GM23338 (cell line): ENCODE results near the gene TRPM3. TPM values are rescaled to one million over a fixed set of nuclear protein-coding genes. Genes with fewer than 3 reads are reported as not detected.

ENCODE experiments used
- ATAC-seq: fragments of 200-7000 bp; cut with Tn5 transposase; 3 replicates; pipeline ENCODE4 v1.9.1; 2020
- DNase-seq: peaks from one replicate; pipeline ENCODE4 v3.0.0-alpha.2; 2015; ENCODE audit warnings: low spot score
- H2AFZ ChIP-seq: fragments of 200-600 bp; sonication (generic); 2 replicates; pipeline ENCODE4 v1.8.0; 2016; ENCODE audit warnings: antibody characterized with exemption, mild to moderate bottlenecking, moderate library complexity
- H3F3A ChIP-seq: fragments of 200-600 bp; sonication (generic); replicated peaks from 2 replicates; pipeline ENCODE4 v1.8.0; 2017; ENCODE audit warnings: antibody characterized with exemption, mixed run types, low read depth
- H3K27ac ChIP-seq: fragments of 200-600 bp; sonication (generic); 2 replicates; pipeline ENCODE4 v1.6.1; 2016; ENCODE audit warnings: low read depth
- H3K27me3 ChIP-seq: fragments of 200-600 bp; sonication (generic); 2 replicates; pipeline ENCODE4 v1.8.0; 2016; ENCODE audit warnings: mild to moderate bottlenecking, mixed run types, moderate library complexity; ENCODE audit not compliant: insufficient read depth
- H3K36me3 ChIP-seq: fragments of 200-600 bp; sonication (generic); 2 replicates; pipeline ENCODE4 v1.8.0; 2016; ENCODE audit warnings: mild to moderate bottlenecking; ENCODE audit not compliant: insufficient read depth
- H3K4me1 ChIP-seq: fragments of 200-600 bp; sonication (generic); 2 replicates; pipeline ENCODE4 v1.8.0; 2016; ENCODE audit warnings: mild to moderate bottlenecking, moderate library complexity; ENCODE audit not compliant: insufficient read depth
- H3K4me2 ChIP-seq: fragments of 200-600 bp; sonication (generic); 2 replicates; pipeline ENCODE4 v1.7.1; 2017; ENCODE audit warnings: mixed run types
- H3K4me3 ChIP-seq: fragments of 200-600 bp; sonication (generic); 2 replicates; pipeline ENCODE4 v1.6.1; 2016; ENCODE audit warnings: mixed run types
- H3K79me2 ChIP-seq: fragments of 200-600 bp; sonication (generic); replicated peaks from 2 replicates; pipeline ENCODE4 v1.8.0; 2017; ENCODE audit warnings: mild to moderate bottlenecking; ENCODE audit not compliant: insufficient read depth
- H3K9me2 ChIP-seq: fragments of 200-600 bp; sonication (generic); 2 replicates; pipeline ENCODE4 v1.8.0; 2017; ENCODE audit not compliant: insufficient read depth
- H4K20me1 ChIP-seq: fragments of 200-600 bp; sonication (generic); replicated peaks from 2 replicates; pipeline ENCODE4 v1.8.0; 2017; ENCODE audit warnings: mild to moderate bottlenecking; ENCODE audit not compliant: insufficient read depth
- H3K27ac Mint-ChIP-seq: 2 replicates; pipeline ENCODE4 v1.8.0; 2020; ENCODE audit warnings: inconsistent platforms, mild to moderate bottlenecking, moderate library complexity, mixed read lengths
- H3K27me3 Mint-ChIP-seq: 3 replicates; pipeline ENCODE4 v1.8.0; 2022; ENCODE audit warnings: low read depth, mild to moderate bottlenecking, moderate library complexity, mixed read lengths, inconsistent platforms; ENCODE audit not compliant: insufficient read depth, poor library complexity
- H3K36me3 Mint-ChIP-seq: 3 replicates; pipeline ENCODE4 v1.8.0; 2021; ENCODE audit warnings: low read depth, mild to moderate bottlenecking, inconsistent platforms, moderate library complexity, mixed read lengths
- H3K4me1 Mint-ChIP-seq: 3 replicates; pipeline ENCODE4 v1.8.0; 2020; ENCODE audit warnings: mild to moderate bottlenecking, inconsistent platforms, mixed read lengths
- H3K4me3 Mint-ChIP-seq: 3 replicates; pipeline ENCODE4 v1.8.0; 2021; ENCODE audit warnings: moderate library complexity, mild to moderate bottlenecking, inconsistent platforms, mixed read lengths
- H3K9me3 Mint-ChIP-seq: 3 replicates; pipeline ENCODE4 v1.8.0; 2020; ENCODE audit warnings: moderate library complexity, mild to moderate bottlenecking, inconsistent platforms, mixed read lengths
- CREB1 ChIP-seq: fragments of 250-450 bp; sonication (Bioruptor Pico); IDR thresholded peaks from 2 replicates; pipeline ENCODE4 v1.5.0; 2020; ENCODE audit warnings: low read depth, mild to moderate bottlenecking, moderate library complexity
- CTCF ChIP-seq, 2 experiments: fragments of 200-600 bp in 1 of 2; sonication (generic) in 1 of 2; conservative IDR thresholded peaks; 2 replicates each; pipeline versions ENCODE4 v1.5.1 to v1.6.1; 2016 to 2017; ENCODE audit warnings: antibody characterized with exemption in 2 of 2, low read depth in 2 of 2, mild to moderate bottlenecking in 2 of 2, moderate library complexity in 1 of 2
- EZH2 ChIP-seq: fragments of 200-600 bp; sonication (generic); IDR thresholded peaks from one replicate; pipeline ENCODE4 v1.8.0; 2017; ENCODE audit warnings: antibody characterized with exemption, mild to moderate bottlenecking, low read depth; ENCODE audit not compliant: unreplicated experiment
- JUNB ChIP-seq: IDR thresholded peaks from one replicate; pipeline ENCODE4 v1.6.1; 2016; ENCODE audit warnings: antibody characterized with exemption; ENCODE audit not compliant: unreplicated experiment
- NANOG ChIP-seq: IDR thresholded peaks from 2 replicates; pipeline ENCODE4 v1.6.1; 2016; ENCODE audit warnings: antibody characterized with exemption, borderline replicate concordance
- POLR2AphosphoS5 ChIP-seq: IDR thresholded peaks from 2 replicates; pipeline ENCODE4 v1.6.1; 2016; ENCODE audit warnings: antibody characterized with exemption, low read depth
- ZNF462 ChIP-seq: fragments of 250-450 bp; sonication (Bioruptor Pico); IDR thresholded peaks from 2 replicates; pipeline ENCODE4 v1.5.0; 2020; ENCODE audit warnings: mild to moderate bottlenecking, moderate library complexity
- polyA plus RNA-seq: library from polyadenylated mRNA; unstranded; fragments of >200 nt; fragmentation: Nextera tagmentation; extraction: Ambion mirVana; gene quantifications from 2 replicates; pipeline ENCODE4 v1.2.1, GENCODE V29; 2016
- total RNA-seq: library from RNA; depleted of rRNA; stranded (reverse); fragments of >200 nt; shearing (Covaris generic); gene quantifications from 2 replicates; pipeline ENCODE4 v1.2.3, GENCODE V29; 2014

Gene TRPM3
- total and polyA plus RNA-seq, 2 experiments from 2014 or later, result 2.8 to 8.2 TPM

GRCh38 chr9:70531311-70531710, 590.1 kb downstream of the TRPM3 start:
- DNase-seq (no peak), ATAC-seq (no peak)
- H3K79me2 ChIP-seq, result no peaks in the 10 kb centered on the region
- H3K27ac ChIP-seq, result no peak overlapping the region
- no peaks in the 10 kb centered on the region for H4K20me1 ChIP-seq
- peaks cover 6% of the 10 kb centered on the region; the same call in 1 of the 2 replicates for H3K4me1 ChIP-seq
- TF ChIP-seq JUNB (no peak), ZNF462 (CRISPR knock-in tag) (no peak)
- no peaks in the 10 kb centered on the region for H3K36me3 ChIP-seq
- H3K4me1 Mint-ChIP-seq, result peaks cover 20% of the 10 kb centered on the region; the same call in 2 of the 3 replicates
- no peaks in the 10 kb centered on the region for H3K36me3 Mint-ChIP-seq
- no peaks in the 10 kb centered on the region for H3F3A ChIP-seq
- H3K27ac Mint-ChIP-seq, result no peak overlapping the region
- peaks cover 3% of the 10 kb centered on the region; the same call in 1 of the 2 replicates for H3K9me2 ChIP-seq
- no peak overlapping the region for H3K4me3 Mint-ChIP-seq
- no peaks in the 10 kb centered on the region for H3K27me3 ChIP-seq
- no peak overlapping the region for H2AFZ ChIP-seq
- H3K4me2 ChIP-seq, result no peak overlapping the region
- no peak overlapping the region for H3K4me3 ChIP-seq
- no peaks in the 10 kb centered on the region for H3K27me3 Mint-ChIP-seq
- H3K9me3 Mint-ChIP-seq, result no peaks in the 10 kb centered on the region

GRCh38 chr9:70530716-70531115, 590.7 kb downstream of the TRPM3 start:
- no peak overlapping the region for H3K4me3 Mint-ChIP-seq
- no peak for TF ChIP-seq POLR2AphosphoS5
- no peak for TF ChIP-seq CREB1 (CRISPR knock-in tag)
- no peak for TF ChIP-seq NANOG
- no peak for TF ChIP-seq EZH2
- TF ChIP-seq CTCF (conservative IDR thresholded peaks at IDR 0.05; ENCODE audit: low read depth in 2 of 2), result no peak

More at GRCh38 chr9:70530716-70531115, 590.7 kb downstream of the TRPM3 start:
- Histone ChIP-seq H3K27ac (no peak overlapping the region), H3K4me2 (no peak overlapping the region), H2AFZ (peak overlapping the region; percentile 60; the same call in 1 of the 2 replicates), H3K79me2 (no peaks in the 10 kb centered on the region), H3F3A (no peaks in the 10 kb centered on the region), H3K4me3 (no peak overlapping the region), H4K20me1 (no peaks in the 10 kb centered on the region), H3K27me3 (no peaks in the 10 kb centered on the region), H3K9me2 (no peaks in the 10 kb centered on the region), H3K4me1 (peaks cover 6% of the 10 kb centered on the region; the same call in 1 of the 2 replicates), H3K36me3 (no peaks in the 10 kb centered on the region)
- no peak for DNase-seq
- no peaks in the 10 kb centered on the region for H3K36me3 Mint-ChIP-seq
- no peak for ATAC-seq
- H3K9me3 Mint-ChIP-seq, result peaks cover 2% of the 10 kb centered on the region; the same call in 1 of the 3 replicates
- no peak overlapping the region for H3K27ac Mint-ChIP-seq
- no peaks in the 10 kb centered on the region for H3K27me3 Mint-ChIP-seq
- H3K4me1 Mint-ChIP-seq, result peaks cover 20% of the 10 kb centered on the region; the same call in 2 of the 3 replicates
